Suprapubic skin (tissue), 3 donors: ENCODE results near the gene FREY1.

Source experiments
- POLR2AphosphoS5 ChIP-seq, 3 donors: sonication (generic); formaldehyde crosslinking; IDR thresholded peaks; one replicate each; pipeline ENCODE4 v1.6.1; 2017; ENCODE audit warnings: antibody characterized with exemption in 3 of 3
- TF ChIP-seq, protein P1 (sequence below), 2 donors: fragments of 200-600 bp in 1 of 2; fragments of 450-650 bp in 1 of 2; sonication (generic) in 1 of 2; IDR thresholded peaks; one replicate each; pipeline ENCODE4 v1.5.1; 2016 to 2019; ENCODE audit warnings: antibody characterized with exemption in 2 of 2, mild to moderate bottlenecking in 1 of 2, moderate library complexity in 1 of 2

DNA sequence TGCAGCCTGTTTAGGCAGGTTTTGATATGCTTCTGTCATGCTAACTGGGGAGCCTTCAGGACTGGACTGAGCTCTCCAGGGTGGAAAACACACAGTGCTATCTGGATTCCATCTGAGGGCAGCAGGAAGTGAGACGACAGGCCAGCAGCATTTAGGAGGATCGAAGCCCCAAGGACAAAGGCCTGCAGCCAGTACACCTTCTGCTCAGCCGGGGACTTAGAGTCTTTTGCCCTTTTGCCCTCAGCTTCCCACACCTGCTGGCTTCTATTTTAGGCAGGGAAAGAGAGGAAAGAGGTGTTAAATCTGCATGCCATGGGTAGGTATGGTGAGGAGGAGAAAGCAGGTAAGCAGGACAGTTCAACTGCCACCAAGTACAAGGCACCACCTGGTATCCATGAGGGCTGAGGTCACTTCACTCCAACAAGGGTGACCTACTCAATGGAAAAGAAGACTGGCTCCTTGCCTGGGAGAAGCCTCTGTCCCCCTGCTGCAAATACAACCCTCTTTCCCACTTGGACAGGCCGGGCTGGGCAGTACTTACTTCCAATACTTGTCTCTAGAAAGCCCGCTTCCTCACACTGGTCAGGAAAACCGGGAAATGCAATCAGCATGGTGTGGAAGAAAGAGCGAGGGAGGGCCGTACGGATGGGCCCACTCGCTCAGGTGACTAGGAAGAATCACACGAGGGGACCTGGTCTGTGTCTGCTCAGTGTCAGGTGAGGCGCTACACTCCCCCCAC lies 27.7 kb upstream of the FREY1 start:
- TF ChIP-seq POLR2AphosphoS5 (IDR thresholded peaks at IDR 0.05) = no peak
- TF ChIP-seq, protein P1, sequence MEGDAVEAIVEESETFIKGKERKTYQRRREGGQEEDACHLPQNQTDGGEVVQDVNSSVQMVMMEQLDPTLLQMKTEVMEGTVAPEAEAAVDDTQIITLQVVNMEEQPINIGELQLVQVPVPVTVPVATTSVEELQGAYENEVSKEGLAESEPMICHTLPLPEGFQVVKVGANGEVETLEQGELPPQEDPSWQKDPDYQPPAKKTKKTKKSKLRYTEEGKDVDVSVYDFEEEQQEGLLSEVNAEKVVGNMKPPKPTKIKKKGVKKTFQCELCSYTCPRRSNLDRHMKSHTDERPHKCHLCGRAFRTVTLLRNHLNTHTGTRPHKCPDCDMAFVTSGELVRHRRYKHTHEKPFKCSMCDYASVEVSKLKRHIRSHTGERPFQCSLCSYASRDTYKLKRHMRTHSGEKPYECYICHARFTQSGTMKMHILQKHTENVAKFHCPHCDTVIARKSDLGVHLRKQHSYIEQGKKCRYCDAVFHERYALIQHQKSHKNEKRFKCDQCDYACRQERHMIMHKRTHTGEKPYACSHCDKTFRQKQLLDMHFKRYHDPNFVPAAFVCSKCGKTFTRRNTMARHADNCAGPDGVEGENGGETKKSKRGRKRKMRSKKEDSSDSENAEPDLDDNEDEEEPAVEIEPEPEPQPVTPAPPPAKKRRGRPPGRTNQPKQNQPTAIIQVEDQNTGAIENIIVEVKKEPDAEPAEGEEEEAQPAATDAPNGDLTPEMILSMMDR (IDR thresholded peaks at IDR 0.05) = no peak
